HPDE6-E6E7 (cell line): Measurements from ENCODE around the gene CBR4.
"Not testable (repeated sequence)": the region's sequence is repeated elsewhere in the genome, so short reads cannot be mapped to it uniquely, and the experiment has no call there.

Experiments
- DNase-seq: peaks from one replicate; pipeline ENCODE4 v3.0.0; 2011; ENCODE audit warnings: missing footprints; ENCODE audit errors: extremely low spot score

Gene CBR4

GRCh38 chr4:168993714-168994510, 16.1 kb downstream of the CBR4 start:
- DNase-seq, result no peak

GRCh38 chr4:168992952-168993482, 17.0 kb downstream of the CBR4 start:
- not testable (repeated sequence) for DNase-seq

GRCh38 chr4:168981942-168982341, 28.1 kb downstream of the CBR4 start:
- DNase-seq, result no peak

GRCh38 chr4:168981460-168981859, 28.6 kb downstream of the CBR4 start:
- no peak for DNase-seq

GRCh38 chr4:168979338-168979737, 30.7 kb downstream of the CBR4 start:
- no peak for DNase-seq

DNA sequence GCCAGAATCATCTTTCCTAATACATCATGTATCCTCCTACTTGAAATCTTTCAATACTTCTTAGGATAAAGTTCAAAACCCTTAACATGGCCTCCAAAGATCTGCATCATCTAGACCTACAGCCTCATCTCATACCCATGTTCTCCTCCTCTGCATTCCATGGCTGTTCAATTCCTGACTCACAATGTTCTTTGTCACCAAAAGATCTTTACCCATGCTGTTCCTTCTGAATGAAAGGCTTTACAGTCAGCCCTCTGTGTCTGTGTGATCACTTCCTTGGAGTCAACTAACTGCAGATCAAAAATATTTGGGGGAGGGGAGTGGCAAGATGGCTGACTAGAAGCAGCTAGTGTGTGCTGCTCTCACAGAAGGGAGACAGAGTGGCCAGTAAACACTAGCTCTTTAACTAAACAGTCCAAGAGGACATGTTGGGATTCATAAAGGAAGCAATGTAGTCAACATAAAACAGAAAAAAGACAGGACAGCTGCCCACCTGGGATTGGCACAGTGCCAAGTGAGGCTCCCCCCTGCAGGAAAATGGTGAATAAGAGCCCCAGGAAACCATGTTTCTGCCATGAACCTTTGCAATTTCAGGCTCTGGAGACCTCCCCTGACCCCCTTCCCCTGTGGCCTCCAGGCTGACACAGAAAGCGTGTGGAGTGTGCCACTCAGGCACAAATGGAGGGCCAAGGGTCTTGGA, 31.9 kb downstream of the CBR4 start:
- no peak for DNase-seq

GRCh38 chr4:168972596-168972995, 37.5 kb downstream of the CBR4 start:
- DNase-seq, result no peak

DNA sequence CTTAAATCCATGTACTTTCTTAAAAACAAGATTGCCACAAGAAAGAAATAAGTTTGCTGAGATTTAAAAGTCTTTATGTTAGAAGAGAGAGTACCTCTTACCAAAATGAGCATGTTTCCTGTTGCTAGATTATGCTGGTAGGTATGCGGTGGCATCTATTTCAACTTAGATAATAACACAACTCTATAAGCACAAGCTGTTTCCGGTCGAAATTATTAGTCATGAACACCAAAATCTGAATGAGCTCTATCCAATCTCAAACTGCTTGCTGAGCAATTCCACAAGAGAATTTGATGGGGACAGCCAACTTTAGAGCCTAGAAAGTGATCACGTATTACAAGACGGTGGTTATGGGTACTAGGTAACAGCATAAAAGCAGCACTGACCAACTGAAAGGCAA, 49.3 kb downstream of the CBR4 start:
- no peak for DNase-seq

GRCh38 chr4:168955674-168956073, 54.4 kb downstream of the CBR4 start:
- no peak for DNase-seq

GRCh38 chr4:168952821-168953246, 57.2 kb downstream of the CBR4 start:
- not testable (repeated sequence) for DNase-seq

- no peak for DNase-seq
Observed at GRCh38 chr4:168945291-168945690, 64.8 kb downstream of the CBR4 start.

- DNase-seq, result no peak
Observed at GRCh38 chr4:168942985-168943384, 67.1 kb downstream of the CBR4 start.
